ENCODE data around the gene FAHD2A.
A peak's percentile ranks its signal among the peaks of the same experiment; 100 is the strongest.
"Not testable (repeated sequence)": the region's sequence is repeated elsewhere in the genome, so short reads cannot be mapped to it uniquely, and the experiment has no call there.

The FAHD2A gene

GRCh38 chr2:95402370-95403203, at the start of gene FAHD2A:
Gene FAHD2A (plus strand): TSS chr2:95402708. CDS start chr2:95405559, 2,851 bp downstream.
- peak; percentile 96 for DNase-seq (ENCODE audit: low spot score)

- no peak for DNase-seq (ENCODE audit: low spot score)
Measured at GRCh38 chr2:95353055-95353575, 49.4 kb upstream of the FAHD2A start.

GRCh38 chr2:95353613-95354468, 48.7 kb upstream of the FAHD2A start:
- DNase-seq (ENCODE audit: low spot score) = no peak

GRCh38 chr2:95354469-95354901, 48.0 kb upstream of the FAHD2A start:
- DNase-seq (ENCODE audit: low spot score) = no peak

- no peak for DNase-seq (ENCODE audit: low spot score)
Measured at GRCh38 chr2:95354925-95355324, 47.6 kb upstream of the FAHD2A start.

GRCh38 chr2:95355486-95355885, 47.0 kb upstream of the FAHD2A start:
- DNase-seq (ENCODE audit: low spot score) = not testable (repeated sequence)

- no peak for DNase-seq (ENCODE audit: low spot score)
Measured at GRCh38 chr2:95356821-95357700, 45.4 kb upstream of the FAHD2A start.

GRCh38 chr2:95357717-95358280, 44.7 kb upstream of the FAHD2A start:
- no peak for DNase-seq (ENCODE audit: low spot score)

- DNase-seq (ENCODE audit: low spot score) = no peak
Measured at GRCh38 chr2:95359031-95359430, 43.5 kb upstream of the FAHD2A start.

GRCh38 chr2:95359501-95359930, 43.0 kb upstream of the FAHD2A start:
- DNase-seq (ENCODE audit: low spot score) = no peak

- DNase-seq (ENCODE audit: low spot score) = no peak
Measured at GRCh38 chr2:95361216-95361980, 41.1 kb upstream of the FAHD2A start.

- no peak for DNase-seq (ENCODE audit: low spot score)
Measured at GRCh38 chr2:95362486-95362885, 40.0 kb upstream of the FAHD2A start.

GRCh38 chr2:95366514-95366913, 36.0 kb upstream of the FAHD2A start:
- no peak for DNase-seq (ENCODE audit: low spot score)

- DNase-seq (ENCODE audit: low spot score) = no peak
Measured at GRCh38 chr2:95372216-95372829, 30.2 kb upstream of the FAHD2A start.

GRCh38 chr2:95372845-95373244, 29.7 kb upstream of the FAHD2A start:
- no peak for DNase-seq (ENCODE audit: low spot score)

- DNase-seq (ENCODE audit: low spot score) = no peak
Measured at GRCh38 chr2:95374029-95374428, 28.5 kb upstream of the FAHD2A start.

- DNase-seq (ENCODE audit: low spot score) = no peak
Measured at GRCh38 chr2:95374451-95374920, 28.0 kb upstream of the FAHD2A start.

- no peak for DNase-seq (ENCODE audit: low spot score)
Measured at GRCh38 chr2:95374921-95375471, 27.5 kb upstream of the FAHD2A start.

GRCh38 chr2:95375532-95376150, 26.9 kb upstream of the FAHD2A start:
- DNase-seq (ENCODE audit: low spot score) = no peak

Data from COLO829 (cell line).